Stimulated activated CD4-positive, alpha-beta T cell treated with anti-CD3 and anti-CD28 coated beads, Interleukin-2, amount 100 ng/mL, for 24 hours (primary cell): ENCODE data around the gene FLCN.

Source experiments
- DNase-seq, 2 donors: peaks; one replicate each; pipeline ENCODE4 v3.0.0-alpha.2; 2020

Gene FLCN

DNA sequence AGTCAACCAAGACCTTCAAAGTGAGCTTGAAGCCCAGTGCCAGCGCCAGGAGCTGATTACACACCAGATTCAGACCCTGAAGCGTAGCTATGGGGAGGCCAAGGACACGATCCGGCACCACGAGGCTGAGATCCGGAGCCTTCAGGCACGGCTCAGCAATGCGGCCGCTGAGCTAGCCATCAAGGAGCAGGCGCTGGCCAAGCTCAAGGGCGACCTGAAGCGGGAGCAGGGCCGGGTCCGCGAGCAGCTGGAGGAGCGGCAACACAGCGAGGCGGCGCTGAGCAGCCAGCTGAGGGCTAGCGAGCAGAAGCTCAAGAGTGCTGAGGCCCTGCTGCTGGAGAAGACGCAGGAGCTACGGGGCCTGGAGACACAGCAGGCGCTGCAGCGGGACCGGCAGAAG, 72.8 kb downstream of the FLCN start:
- DNase-seq, result no peak
